ENCODE data around the gene HOXD11. TPM values are rescaled to one million over a fixed set of nuclear protein-coding genes. Genes with fewer than 3 reads are reported as not detected.
A peak's percentile ranks its signal among the peaks of the same experiment; 100 is the strongest.

The HOXD11 gene
- total RNA-seq, 4 donors from 2014 or later = 0.88 to 34.6 (median 8.6) TPM; not detected in 1

DNA sequence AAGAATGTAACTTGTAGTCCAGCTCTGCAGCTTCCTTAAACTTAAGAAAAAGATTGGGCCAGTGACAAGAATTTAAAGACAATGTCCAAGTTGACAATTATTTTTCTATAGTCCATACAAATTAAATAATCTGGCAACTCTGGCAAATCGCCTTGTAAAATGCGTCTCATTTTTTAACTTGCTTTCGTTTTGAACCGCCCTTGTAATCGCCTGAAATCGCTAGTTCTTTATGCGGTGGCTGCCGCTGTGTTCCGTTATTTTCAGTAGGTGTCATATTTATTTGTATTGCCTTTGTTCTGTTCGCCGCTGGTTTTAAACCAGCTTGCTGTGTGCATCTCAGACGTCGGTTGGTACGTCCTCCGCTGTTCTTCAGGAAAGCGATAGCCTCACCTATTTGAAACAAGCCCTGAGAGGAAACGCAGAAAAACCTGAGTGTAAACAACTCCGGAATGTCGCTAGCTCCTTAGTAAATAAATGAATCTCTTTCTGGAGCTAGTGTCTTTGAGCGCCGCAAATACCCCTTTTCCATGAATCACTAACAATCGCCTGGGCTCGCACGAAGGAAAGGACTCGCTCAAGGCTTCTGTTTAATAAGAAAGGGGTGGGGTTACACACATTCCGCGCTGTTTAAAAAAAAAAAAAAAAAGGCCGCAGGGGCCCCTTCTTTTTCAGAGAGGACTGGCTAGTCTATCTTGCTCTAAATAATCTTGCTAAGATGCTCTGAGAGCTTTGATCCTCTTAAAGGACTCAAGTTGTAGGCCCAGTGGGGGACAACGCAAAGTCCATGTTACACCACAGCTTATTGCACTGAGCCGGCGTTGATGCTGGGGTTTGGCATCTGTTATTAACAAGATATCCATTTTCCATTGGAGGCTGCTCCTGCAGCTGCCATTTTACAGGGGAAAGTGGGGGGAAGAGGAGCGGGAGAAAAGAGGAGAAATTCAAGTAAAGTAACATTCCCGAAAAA is 25.4 kb downstream of the HOXD11 start:
- H3K4me3 ChIP-seq = peak overlapping the region; percentile 62 to 78
- H3K4me1 ChIP-seq = peaks cover 0 to 15% of the 10 kb centered on the region in 2 donors

DNA sequence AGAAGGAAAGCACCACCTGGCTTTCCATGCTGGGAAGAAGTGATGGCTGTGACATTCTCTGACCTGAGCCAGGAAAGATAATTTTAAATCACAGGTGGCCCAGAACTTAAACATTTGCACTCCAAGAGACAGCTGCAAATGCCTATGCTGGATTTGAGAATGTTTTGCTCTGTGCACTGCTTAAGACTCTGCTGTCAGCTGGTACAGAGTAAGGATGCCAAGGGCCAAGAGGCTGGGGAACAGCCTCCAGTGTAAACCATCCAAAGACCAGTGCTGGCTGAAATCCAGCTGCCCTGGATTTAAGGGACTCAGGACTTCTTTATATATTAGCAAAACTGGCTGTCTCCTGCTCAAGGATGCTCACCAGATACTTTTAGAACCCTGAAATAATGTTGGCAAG is 26.3 kb downstream of the HOXD11 start:
- H3K27ac ChIP-seq = peak overlapping the region; percentile 98 to 99
- H3K36me3 ChIP-seq = no peaks in the 10 kb centered on the region
- peak; percentile 30 to 56 for DNase-seq
- no peaks in the 10 kb centered on the region for H3K9me3 ChIP-seq
- H3K4me1 ChIP-seq = peaks cover 0 to 15% of the 10 kb centered on the region in 2 donors
- H3K27me3 ChIP-seq = no peaks in the 10 kb centered on the region
- H3K4me3 ChIP-seq = peak overlapping the region in 1 of 2 donors; percentile 62
- intact Hi-C loops (cut with DNase I; ENCODE audit: low total_unique reads) = no loop called here
- TF ChIP-seq, protein P1, sequence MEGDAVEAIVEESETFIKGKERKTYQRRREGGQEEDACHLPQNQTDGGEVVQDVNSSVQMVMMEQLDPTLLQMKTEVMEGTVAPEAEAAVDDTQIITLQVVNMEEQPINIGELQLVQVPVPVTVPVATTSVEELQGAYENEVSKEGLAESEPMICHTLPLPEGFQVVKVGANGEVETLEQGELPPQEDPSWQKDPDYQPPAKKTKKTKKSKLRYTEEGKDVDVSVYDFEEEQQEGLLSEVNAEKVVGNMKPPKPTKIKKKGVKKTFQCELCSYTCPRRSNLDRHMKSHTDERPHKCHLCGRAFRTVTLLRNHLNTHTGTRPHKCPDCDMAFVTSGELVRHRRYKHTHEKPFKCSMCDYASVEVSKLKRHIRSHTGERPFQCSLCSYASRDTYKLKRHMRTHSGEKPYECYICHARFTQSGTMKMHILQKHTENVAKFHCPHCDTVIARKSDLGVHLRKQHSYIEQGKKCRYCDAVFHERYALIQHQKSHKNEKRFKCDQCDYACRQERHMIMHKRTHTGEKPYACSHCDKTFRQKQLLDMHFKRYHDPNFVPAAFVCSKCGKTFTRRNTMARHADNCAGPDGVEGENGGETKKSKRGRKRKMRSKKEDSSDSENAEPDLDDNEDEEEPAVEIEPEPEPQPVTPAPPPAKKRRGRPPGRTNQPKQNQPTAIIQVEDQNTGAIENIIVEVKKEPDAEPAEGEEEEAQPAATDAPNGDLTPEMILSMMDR (IDR thresholded peaks at IDR 0.05) = no peak
- no peak for TF ChIP-seq POLR2A (IDR thresholded peaks at IDR 0.05)

More for the DNA sequence above, 25.4 kb downstream of the HOXD11 start:
- peak in 1 of 2 donors; percentile 53 for DNase-seq
- intact Hi-C loops (cut with DNase I; ENCODE audit: low total_unique reads) = no loop called here
- TF ChIP-seq, protein P1 (IDR thresholded peaks at IDR 0.05) = no peak
- TF ChIP-seq POLR2A (IDR thresholded peaks at IDR 0.05) = peak in 1 of 2 donors; percentile 21
- Histone ChIP-seq H3K36me3 (no peaks in the 10 kb centered on the region), H3K27ac (peak overlapping the region; percentile 98 to 99), H3K27me3 (no peaks in the 10 kb centered on the region), H3K9me3 (no peaks in the 10 kb centered on the region)

DNA sequence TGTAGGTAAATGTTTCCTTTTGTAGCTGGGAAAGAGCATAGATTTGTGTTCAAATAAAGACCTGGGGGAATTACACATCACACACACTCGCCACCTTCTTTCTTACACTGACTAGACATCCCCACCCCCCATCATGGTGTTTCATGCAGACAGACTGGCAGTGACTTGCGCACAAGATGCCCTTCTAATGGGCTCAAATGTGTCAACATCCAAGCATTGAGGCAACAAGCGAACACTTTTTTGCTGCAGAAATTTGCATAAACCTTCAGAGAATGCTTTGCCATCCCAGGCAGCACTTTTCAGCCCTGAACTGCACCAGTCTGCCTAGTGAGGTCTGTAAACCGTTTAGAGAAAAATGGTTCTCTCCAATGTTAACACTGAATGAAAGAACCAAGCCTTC is 27.0 kb downstream of the HOXD11 start:
- H3K9me3 ChIP-seq = no peaks in the 10 kb centered on the region
- no peaks in the 10 kb centered on the region for H3K36me3 ChIP-seq
- H3K27ac ChIP-seq = peak overlapping the region; percentile 98 to 99
- TF ChIP-seq, protein P1 (IDR thresholded peaks at IDR 0.05) = no peak
- no peak for TF ChIP-seq POLR2A (IDR thresholded peaks at IDR 0.05)
- peaks cover 0 to 15% of the 10 kb centered on the region in 2 donors for H3K4me1 ChIP-seq
- no peak for DNase-seq
- H3K27me3 ChIP-seq = no peaks in the 10 kb centered on the region
- intact Hi-C loops (cut with DNase I; ENCODE audit: low total_unique reads) = no loop called here
- no peak overlapping the region for H3K4me3 ChIP-seq

DNA sequence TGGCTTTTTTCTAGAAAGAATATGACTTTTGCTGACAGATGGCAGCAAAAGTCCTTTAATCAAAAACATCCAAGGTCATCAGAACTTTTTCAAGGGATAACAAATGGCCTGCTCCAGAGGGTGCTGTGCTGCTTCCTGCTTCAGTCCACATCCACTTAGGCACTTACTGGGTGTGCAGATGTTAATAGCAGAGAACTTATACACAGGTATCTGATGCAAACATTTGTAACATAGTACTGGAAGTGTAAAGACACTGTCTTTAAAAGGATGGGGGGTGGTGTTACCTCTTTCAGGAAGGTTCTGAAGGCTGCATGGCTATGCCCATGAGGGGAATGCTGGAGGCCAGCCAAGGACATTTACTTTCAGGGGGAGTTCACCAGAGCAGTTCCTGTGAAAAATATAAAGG is 28.0 kb downstream of the HOXD11 start:
- H3K4me3 ChIP-seq = peak overlapping the region in 1 of 2 donors; percentile 72
- H3K36me3 ChIP-seq = no peaks in the 10 kb centered on the region
- no peaks in the 10 kb centered on the region for H3K9me3 ChIP-seq
- H3K27ac ChIP-seq = peak overlapping the region; percentile 98 to 99
- peaks cover 0 to 15% of the 10 kb centered on the region in 2 donors for H3K4me1 ChIP-seq
- TF ChIP-seq POLR2A (IDR thresholded peaks at IDR 0.05) = no peak
- TF ChIP-seq, protein P1 (IDR thresholded peaks at IDR 0.05) = no peak
- peak; percentile 41 to 66 for DNase-seq
- H3K27me3 ChIP-seq = no peaks in the 10 kb centered on the region
- intact Hi-C loops (cut with DNase I; ENCODE audit: low total_unique reads) = no loop called here
